PFSK-1 (cell line): Measurements from ENCODE around the gene CYSLTR2.

Source experiments
- POLR2AphosphoS5 ChIP-seq: IDR thresholded peaks from 2 replicates; pipeline ENCODE4 v1.6.1; 2012; ENCODE audit warnings: low read depth, mild to moderate bottlenecking, control low read depth, low read length, moderate library complexity
- TAF1 ChIP-seq: IDR thresholded peaks from 2 replicates; pipeline ENCODE4 v1.6.1; 2012; ENCODE audit warnings: low read length, control low read depth, borderline replicate concordance; ENCODE audit not compliant: insufficient read depth

DNA sequence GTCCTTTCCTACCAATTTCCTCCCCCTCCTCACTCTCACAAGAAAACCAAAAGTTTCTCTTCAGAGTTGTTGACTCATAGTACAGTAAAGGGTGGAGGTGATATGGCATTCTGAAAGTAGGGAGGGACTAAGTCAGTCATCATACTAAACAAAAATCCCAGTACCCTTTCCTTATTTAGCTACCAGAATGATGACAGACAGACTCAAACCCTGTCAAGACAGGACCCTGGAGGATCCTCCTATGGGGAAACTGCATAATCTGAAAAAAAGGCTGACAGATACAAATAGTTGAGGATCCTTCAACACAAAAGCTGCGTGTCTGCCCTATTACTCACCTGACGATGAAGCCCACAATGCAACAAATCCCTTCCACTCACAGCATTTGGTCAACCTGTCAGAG, 55.5 kb downstream of the CYSLTR2 start:
- TF ChIP-seq POLR2AphosphoS5 (no peak), TAF1 (no peak)
